GM12878 (cell line): ENCODE measurements around the gene ATP13A1. TPM values are rescaled to one million over a fixed set of nuclear protein-coding genes. Genes with fewer than 3 reads are reported as not detected.

Experiments
- BMI1 ChIP-seq: fragments of 450-650 bp; IDR thresholded peaks from 2 replicates; pipeline ENCODE4 v1.6.1; 2016; ENCODE audit warnings: mild to moderate bottlenecking, moderate library complexity, borderline replicate concordance
- CEBPZ ChIP-seq: fragments of 150-350 bp; IDR thresholded peaks from 2 replicates; pipeline ENCODE4 v1.6.1; 2016; ENCODE audit warnings: low read depth, low read length
- CREB1 ChIP-seq: IDR thresholded peaks from 2 replicates; pipeline ENCODE4 v1.6.1; 2012; ENCODE audit warnings: low read depth, mild to moderate bottlenecking, inconsistent platforms
- EED ChIP-seq: sonication (generic); IDR thresholded peaks from 2 replicates; pipeline ENCODE4 v1.6.1; 2016; ENCODE audit warnings: antibody characterized with exemption, low read depth
- EGR1 ChIP-seq, 2 experiments: IDR thresholded peaks; 1 replicate in 1 of 2; 2 replicates in 1 of 2; pipeline ENCODE4 v1.6.1; 2011 to 2012; ENCODE audit warnings: low read depth in 2 of 2, low read length in 2 of 2, borderline replicate concordance in 1 of 2, mild to moderate bottlenecking in 1 of 2, moderate library complexity in 1 of 2
- ETV6 ChIP-seq, 2 experiments: fragments of 450-650 bp in 1 of 2; IDR thresholded peaks in 1 of 2; conservative IDR thresholded peaks in 1 of 2; 2 replicates each; pipeline ENCODE4 v1.6.1; 2014; ENCODE audit warnings: antibody characterized with exemption in 1 of 2, borderline replicate concordance in 1 of 2, low read depth in 1 of 2, mild to moderate bottlenecking in 1 of 2, moderate library complexity in 1 of 2
- HCFC1 ChIP-seq: fragments of 150-350 bp; IDR thresholded peaks from 2 replicates; pipeline ENCODE4 v1.6.1; 2014; ENCODE audit warnings: low read length
- IRF4 ChIP-seq: IDR thresholded peaks from 2 replicates; pipeline ENCODE4 v1.6.1; 2011; ENCODE audit warnings: low read depth, low read length
- PAX5 ChIP-seq: IDR thresholded peaks from 2 replicates; pipeline ENCODE4 v1.6.1; 2011; ENCODE audit warnings: low read depth, low read length, borderline replicate concordance
- RELB ChIP-seq: fragments of 450-650 bp; IDR thresholded peaks from 2 replicates; pipeline ENCODE4 v1.6.1; 2017; ENCODE audit warnings: low read depth, mild to moderate bottlenecking, moderate library complexity
- SIX5 ChIP-seq: IDR thresholded peaks from 2 replicates; pipeline ENCODE4 v1.6.1; 2011; ENCODE audit warnings: mild to moderate bottlenecking, low read depth, low read length, moderate library complexity; ENCODE audit not compliant: severe bottlenecking
- SRF ChIP-seq, 2 experiments: IDR thresholded peaks; 2 replicates each; pipeline ENCODE4 v1.6.1; 2011; ENCODE audit warnings: low read depth in 2 of 2, low read length in 2 of 2, mild to moderate bottlenecking in 1 of 2, moderate library complexity in 1 of 2
- TAF1 ChIP-seq: IDR thresholded peaks from 2 replicates; pipeline ENCODE4 v1.6.1; 2011; ENCODE audit warnings: mild to moderate bottlenecking, low read depth, low read length, borderline replicate concordance
- TCF3 ChIP-seq: IDR thresholded peaks from 2 replicates; pipeline ENCODE4 v1.6.1; 2012; ENCODE audit warnings: low read depth, mild to moderate bottlenecking, low read length, borderline replicate concordance; ENCODE audit not compliant: insufficient read depth
- ZNF217 ChIP-seq: fragments of 450-650 bp; IDR thresholded peaks from 2 replicates; pipeline ENCODE4 v1.6.1; 2017; ENCODE audit warnings: antibody characterized with exemption, mild to moderate bottlenecking
- ZNF622 ChIP-seq: fragments of 450-650 bp; IDR thresholded peaks from 2 replicates; pipeline ENCODE4 v1.6.1; 2017; ENCODE audit warnings: mild to moderate bottlenecking, inconsistent platforms
- polyA plus RNA-seq, 11 experiments: library from polyadenylated mRNA; depleted of rRNA in 4 of 11; unstranded in 6 of 11; stranded (reverse) in 5 of 11; fragments of >200 nt; fragmentation: Nextera tagmentation in 4 of 11; fragmentation: Illumina TruSeq in 1 of 11; extraction: Ambion mirVana in 4 of 11; extraction: Trizol in 1 of 11; gene quantifications; 1 replicate in 1 of 11; 2 replicates in 10 of 11; pipeline versions ENCODE4 v1.2.1 to v1.2.3, GENCODE V29; 2011 to 2016; ENCODE audit warnings: inconsistent platforms in 2 of 11, missing spikeins in 2 of 11, low read depth in 1 of 11
- total RNA-seq, 4 experiments: library from RNA; depleted of rRNA in 3 of 4; stranded (reverse); fragments of >200 nt in 3 of 4; fragmentation: Illumina TruSeq in 1 of 4; extraction: Trizol in 1 of 4; gene quantifications; 2 replicates each; pipeline versions ENCODE4 v1.2.1 to v1.2.3, GENCODE V29; 2013 to 2021
- TF ChIP-seq, protein P1 (sequence below): IDR thresholded peaks from 2 replicates; pipeline ENCODE4 v1.6.1; 2011; ENCODE audit warnings: borderline replicate concordance, low read depth, mild to moderate bottlenecking, moderate library complexity, low read length; ENCODE audit not compliant: insufficient read depth, poor library complexity, severe bottlenecking
- TF ChIP-seq, protein P2 (sequence below): IDR thresholded peaks from 2 replicates; pipeline ENCODE4 v1.6.1; 2011; ENCODE audit warnings: borderline replicate concordance, low read depth, mild to moderate bottlenecking, moderate library complexity, mixed read lengths, low read length; ENCODE audit not compliant: insufficient read depth; ENCODE audit errors: extremely low read length
- TF ChIP-seq, protein P3 (sequence below): fragments of 450-650 bp; conservative IDR thresholded peaks from 2 replicates; pipeline ENCODE4 v1.6.1; 2017; ENCODE audit warnings: mild to moderate bottlenecking, moderate library complexity

Gene ATP13A1
- total and polyA plus RNA-seq, 10 of the 15 experiments (the other 5 are each of a cell fraction or from before 2014, with no cell fraction given), result 0.37 to 91.0 (median 29.8) TPM

DNA sequence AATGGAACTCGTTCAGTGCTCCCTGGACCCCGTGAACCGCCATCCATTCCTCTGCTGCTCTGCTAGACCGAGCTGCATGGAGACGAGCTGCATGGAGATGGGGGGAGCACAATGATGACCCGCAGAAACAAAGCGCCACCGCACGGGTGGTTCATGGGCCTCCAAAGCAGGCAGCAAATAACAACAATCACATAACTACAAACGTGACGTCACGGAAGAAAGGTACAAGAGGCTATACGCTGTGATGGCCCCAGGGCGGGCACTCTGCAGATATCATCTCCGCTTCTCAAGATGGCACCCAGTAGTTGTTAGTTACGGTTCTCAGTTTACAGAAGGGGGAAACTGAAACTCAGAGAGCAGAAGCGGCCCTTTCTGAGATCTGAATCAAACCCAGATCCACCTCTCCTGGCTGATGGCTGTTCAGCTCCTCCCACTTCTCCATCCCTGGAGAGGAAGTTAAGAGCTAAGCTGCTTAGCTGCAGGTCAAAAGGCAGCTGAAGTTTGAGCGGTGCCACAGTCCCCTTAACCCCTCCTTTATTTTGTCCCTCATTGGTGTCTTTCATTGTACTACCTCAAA, 1.7 kb downstream of the ATP13A1 start (continued):
- TF ChIP-seq, protein P1, sequence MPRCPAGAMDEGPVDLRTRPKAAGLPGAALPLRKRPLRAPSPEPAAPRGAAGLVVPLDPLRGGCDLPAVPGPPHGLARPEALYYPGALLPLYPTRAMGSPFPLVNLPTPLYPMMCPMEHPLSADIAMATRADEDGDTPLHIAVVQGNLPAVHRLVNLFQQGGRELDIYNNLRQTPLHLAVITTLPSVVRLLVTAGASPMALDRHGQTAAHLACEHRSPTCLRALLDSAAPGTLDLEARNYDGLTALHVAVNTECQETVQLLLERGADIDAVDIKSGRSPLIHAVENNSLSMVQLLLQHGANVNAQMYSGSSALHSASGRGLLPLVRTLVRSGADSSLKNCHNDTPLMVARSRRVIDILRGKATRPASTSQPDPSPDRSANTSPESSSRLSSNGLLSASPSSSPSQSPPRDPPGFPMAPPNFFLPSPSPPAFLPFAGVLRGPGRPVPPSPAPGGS, result no peak
- TF ChIP-seq EGR1 (IDR thresholded peaks at IDR 0.05; ENCODE audit: borderline replicate concordance in 1 of 2, low read depth in 2 of 2, low read length in 2 of 2) (no peak), BMI1 (no peak), ZNF217 (no peak), HCFC1 (peak; percentile 57; the same call in 1 of the 2 replicates), IRF4 (peak; percentile 52; the same call in 1 of the 2 replicates), ZNF622 (no peak), CREB1 (peak; percentile 82), EED (no peak; the same call in 1 of the 2 replicates), TAF1 (peak; percentile 67), SRF (IDR thresholded peaks at IDR 0.05; ENCODE audit: low read depth in 2 of 2, low read length in 2 of 2) (peak; percentile 45 to 89; a peak in 3 of 4 replicates), TCF3 (no peak), ETV6 (conservative IDR thresholded peaks at IDR 0.05 in 1 of 2, IDR thresholded peaks at IDR 0.05 in 1 of 2; ENCODE audit: borderline replicate concordance in 1 of 2, low read depth in 1 of 2) (peak in 1 of 2 experiments; percentile 57; a peak in 2 of 4 replicates), SIX5 (no peak), CEBPZ (no peak), RELB (peak; percentile 72; the same call in 1 of the 2 replicates), PAX5 (peak; percentile 27; the same call in 1 of the 2 replicates)
- TF ChIP-seq, protein P2, sequence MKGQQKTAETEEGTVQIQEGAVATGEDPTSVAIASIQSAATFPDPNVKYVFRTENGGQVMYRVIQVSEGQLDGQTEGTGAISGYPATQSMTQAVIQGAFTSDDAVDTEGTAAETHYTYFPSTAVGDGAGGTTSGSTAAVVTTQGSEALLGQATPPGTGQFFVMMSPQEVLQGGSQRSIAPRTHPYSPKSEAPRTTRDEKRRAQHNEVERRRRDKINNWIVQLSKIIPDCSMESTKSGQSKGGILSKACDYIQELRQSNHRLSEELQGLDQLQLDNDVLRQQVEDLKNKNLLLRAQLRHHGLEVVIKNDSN, result no peak
- TF ChIP-seq, protein P3, sequence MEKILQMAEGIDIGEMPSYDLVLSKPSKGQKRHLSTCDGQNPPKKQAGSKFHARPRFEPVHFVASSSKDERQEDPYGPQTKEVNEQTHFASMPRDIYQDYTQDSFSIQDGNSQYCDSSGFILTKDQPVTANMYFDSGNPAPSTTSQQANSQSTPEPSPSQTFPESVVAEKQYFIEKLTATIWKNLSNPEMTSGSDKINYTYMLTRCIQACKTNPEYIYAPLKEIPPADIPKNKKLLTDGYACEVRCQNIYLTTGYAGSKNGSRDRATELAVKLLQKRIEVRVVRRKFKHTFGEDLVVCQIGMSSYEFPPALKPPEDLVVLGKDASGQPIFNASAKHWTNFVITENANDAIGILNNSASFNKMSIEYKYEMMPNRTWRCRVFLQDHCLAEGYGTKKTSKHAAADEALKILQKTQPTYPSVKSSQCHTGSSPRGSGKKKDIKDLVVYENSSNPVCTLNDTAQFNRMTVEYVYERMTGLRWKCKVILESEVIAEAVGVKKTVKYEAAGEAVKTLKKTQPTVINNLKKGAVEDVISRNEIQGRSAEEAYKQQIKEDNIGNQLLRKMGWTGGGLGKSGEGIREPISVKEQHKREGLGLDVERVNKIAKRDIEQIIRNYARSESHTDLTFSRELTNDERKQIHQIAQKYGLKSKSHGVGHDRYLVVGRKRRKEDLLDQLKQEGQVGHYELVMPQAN, result 0 out of 2 replicates have a peak, but pooled peaks have one; percentile 49
